A673 (cell line): ENCODE results near the gene NETO1. TPM values are rescaled to one million over a fixed set of nuclear protein-coding genes. Genes with fewer than 3 reads are reported as not detected.

Source experiments
- BruUV-seq: library from RNA; stranded (reverse); fragments of 400-500 nt; replicated peaks from 2 replicates; lab custom pipeline; 2021; lab: Mats Ljungman, UMichigan
- CTCF ChIA-PET: fragments of 300-600 bp; sonication (Branson Sonifier 250); formaldehyde crosslinking; loops from one replicate; lab custom pipeline; 2022; ENCODE audit warnings: antibody characterized with exemption; lab: Charles Lee
- POLR2A ChIA-PET: fragments of 300-600 bp; sonication (Branson Sonifier 250); formaldehyde crosslinking; loops from one replicate; lab custom pipeline; 2022; ENCODE audit warnings: antibody characterized with exemption; ENCODE audit not compliant: low non-redundant PET; lab: Charles Lee
- DNase-seq: peaks from one replicate; pipeline ENCODE4 v3.0.0-alpha.2; 2015; ENCODE audit warnings: low spot score
- H3K27ac ChIP-seq: fragments of 200-600 bp; sonication (generic); 2 replicates; pipeline ENCODE4 v1.5.1; 2016; ENCODE audit warnings: mixed run types, low read depth, mild to moderate bottlenecking, mixed read lengths, antibody characterized with exemption, low read length; ENCODE audit not compliant: poor library complexity, severe bottlenecking
- H3K27me3 ChIP-seq: fragments of 200-600 bp; sonication (generic); replicated peaks from 2 replicates; pipeline ENCODE4 v1.6.1; 2017; ENCODE audit warnings: mixed run types, low read depth, mild to moderate bottlenecking, mixed read lengths, antibody characterized with exemption, low read length; ENCODE audit not compliant: insufficient read depth, poor library complexity
- H3K36me3 ChIP-seq: fragments of 200-600 bp; sonication (generic); 2 replicates; pipeline ENCODE4 v1.6.1; 2016; ENCODE audit warnings: mixed run types, mild to moderate bottlenecking, mixed read lengths, antibody characterized with exemption, low read length; ENCODE audit not compliant: insufficient read depth, poor library complexity, severe bottlenecking
- H3K4me1 ChIP-seq: fragments of 200-600 bp; sonication (generic); 2 replicates; pipeline ENCODE4 v1.6.1; 2017; ENCODE audit warnings: mixed run types, mild to moderate bottlenecking, mixed read lengths, antibody characterized with exemption, low read length; ENCODE audit not compliant: insufficient read depth, poor library complexity, severe bottlenecking
- H3K4me3 ChIP-seq: fragments of 200-600 bp; sonication (generic); 2 replicates; pipeline ENCODE4 v1.5.1; 2016; ENCODE audit warnings: low read depth, mixed run types, mild to moderate bottlenecking, mixed read lengths, low read length; ENCODE audit not compliant: poor library complexity, severe bottlenecking
- H3K9me3 ChIP-seq: fragments of 200-600 bp; sonication (generic); 2 replicates; pipeline ENCODE4 v1.6.1; 2016; ENCODE audit warnings: mixed run types, low read depth, mild to moderate bottlenecking, mixed read lengths, antibody characterized with exemption, low read length; ENCODE audit not compliant: poor library complexity, severe bottlenecking
- CTCF ChIP-seq: fragments of 300-800, 200-600 bp; sonication (generic); conservative IDR thresholded peaks from 2 replicates; pipeline ENCODE4 v1.5.1; 2017; ENCODE audit warnings: low read depth, mild to moderate bottlenecking, antibody characterized with exemption, low read length, moderate library complexity, mixed read lengths
- EZH2 ChIP-seq: fragments of 200-600 bp; sonication (generic); IDR thresholded peaks from 2 replicates; pipeline ENCODE4 v1.6.1; 2017; ENCODE audit warnings: borderline replicate concordance, low read depth, mild to moderate bottlenecking, mixed read lengths, antibody characterized with exemption, low read length; ENCODE audit not compliant: poor library complexity, severe bottlenecking
- intact Hi-C: fragments of 100-400 bp; cut with micrococcal nuclease; formaldehyde crosslinking; loops from one replicate; pipeline ENCODE4 v1.10.0; 2022; ENCODE audit not compliant: unreplicated experiment
- total RNA-seq: library from RNA; stranded (reverse); gene quantifications from 2 replicates; pipeline ENCODE4 v1.2.3, GENCODE V29; 2021

NETO1 gene
- total RNA-seq, 1 experiment from 2014 or later: 12.1 TPM

GRCh38 chr18:72811047-72811446 is 56.7 kb downstream of the NETO1 start:
- intact Hi-C loops: no loop called here

GRCh38 chr18:72808680-72809079 is 59.1 kb downstream of the NETO1 start:
- intact Hi-C loops: no loop called here
- ChIA-PET POLR2A (no interaction called here), CTCF (no interaction called here)
- H3K27ac ChIP-seq: no peak overlapping the region
- BruUV-seq: no TSS peak
- H3K36me3 ChIP-seq: no peaks in the 10 kb centered on the region
- H3K27me3 ChIP-seq: no peaks in the 10 kb centered on the region
- TF ChIP-seq EZH2 (no peak), CTCF (no peak)
- H3K4me3 ChIP-seq: no peak overlapping the region
- H3K9me3 ChIP-seq: no peaks in the 10 kb centered on the region
- H3K4me1 ChIP-seq: no peaks in the 10 kb centered on the region
- DNase-seq: no peak

More at GRCh38 chr18:72811047-72811446, 56.7 kb downstream of the NETO1 start:
- no peaks in the 10 kb centered on the region for H3K9me3 ChIP-seq
- no TSS peak for BruUV-seq
- TF ChIP-seq CTCF (no peak), EZH2 (no peak)
- H3K27me3 ChIP-seq: no peaks in the 10 kb centered on the region
- H3K36me3 ChIP-seq: no peaks in the 10 kb centered on the region
- no peaks in the 10 kb centered on the region for H3K4me1 ChIP-seq
- ChIA-PET POLR2A (no interaction called here), CTCF (no interaction called here)
- DNase-seq: no peak
- H3K4me3 ChIP-seq: no peak overlapping the region
- H3K27ac ChIP-seq: no peak overlapping the region

- DNase-seq: no peak
- Histone ChIP-seq H3K9me3 (no peaks in the 10 kb centered on the region), H3K27ac (no peak overlapping the region), H3K27me3 (no peaks in the 10 kb centered on the region), H3K36me3 (no peaks in the 10 kb centered on the region), H3K4me3 (no peak overlapping the region), H3K4me1 (no peaks in the 10 kb centered on the region)
- no TSS peak for BruUV-seq
- intact Hi-C loops: no loop called here
- TF ChIP-seq EZH2: no peak
- no peak for TF ChIP-seq CTCF
- POLR2A ChIA-PET: interaction anchor here (0.6 kb wide), 1 partner anchor 845 kb away, joined by 3 read pairs; no protein-coding TSS in a partner anchor
- CTCF ChIA-PET: no interaction called here
These were observed 68.7 kb downstream of the NETO1 start for GRCh38 chr18:72799106-72799505.
